A549 (cell line): ENCODE measurements around the gene ARMCX6. TPM values are rescaled to one million over a fixed set of nuclear protein-coding genes. Genes with fewer than 3 reads are reported as not detected.

Experiments used
- ATAC-seq, 2 experiments: fragments of 200-7000 bp in 1 of 2; fragments of >200 bp in 1 of 2; cut with Nextera tagmentation in 1 of 2; cut with Tn5 transposase in 1 of 2; 3 replicates each; pipeline versions ENCODE4 v1.8.0 to v1.9.1; 2018 to 2020; ENCODE audit warnings: mild to moderate bottlenecking in 1 of 2, moderate library complexity in 1 of 2
- CTCF ChIA-PET: fragments of 300-600 bp; sonication (Branson Sonifier 250); formaldehyde crosslinking; extraction: SDS; loops from one replicate; lab custom pipeline; 2021; ENCODE audit warnings: antibody characterized with exemption, inconsistent platforms; lab: Yijun Ruan, JAX
- POLR2A ChIA-PET: fragments of 350-600 bp; formaldehyde crosslinking; extraction: SDS; loops from one replicate; lab custom pipeline; 2021; ENCODE audit warnings: antibody characterized with exemption, inconsistent platforms; lab: Yijun Ruan, JAX
- DNase-seq, 2 experiments: peaks; one replicate each; pipeline versions ENCODE4 v3.0.0 to v3.0.0-alpha.2; 2011 to 2016; ENCODE audit warnings: low read depth in 1 of 2, low spot score in 1 of 2
- FAIRE-seq: peaks from 2 replicates; lab custom pipeline; 2011; peaks lifted over from hg19 to GRCh38; lab: Jason Lieb, UNC
- H3K27ac ChIP-seq, 2 experiments: fragments of >200 bp; sonication (Bioruptor Twin); formaldehyde crosslinking; 3 replicates each; pipeline ENCODE4 v1.5.1; 2016 to 2017
- H3K4me1 ChIP-seq: fragments of >200 bp; sonication (Bioruptor Twin); formaldehyde crosslinking; 3 replicates; pipeline ENCODE4 v1.6.1; 2016
- H3K4me2 ChIP-seq: fragments of >200 bp; sonication (Bioruptor Twin); formaldehyde crosslinking; 3 replicates; pipeline ENCODE4 v1.6.1; 2016
- H3K4me3 ChIP-seq: fragments of >200 bp; sonication (Bioruptor Twin); formaldehyde crosslinking; 3 replicates; pipeline ENCODE4 v1.5.1; 2016
- H3K9me3 ChIP-seq: fragments of >200 bp; sonication (Bioruptor Twin); formaldehyde crosslinking; 3 replicates; pipeline ENCODE4 v1.6.1; 2016
- BCL3 ChIP-seq: fragments of >200 bp; sonication (Bioruptor Twin); formaldehyde crosslinking; IDR thresholded peaks from 3 replicates; pipeline ENCODE4 v1.6.1; 2016
- BHLHE40 ChIP-seq: IDR thresholded peaks from 2 replicates; pipeline ENCODE4 v1.6.1; 2012; ENCODE audit warnings: low read depth, low read length, inconsistent platforms
- CBX8 ChIP-seq: fragments of 200-600 bp; sonication (generic); IDR thresholded peaks from 2 replicates; pipeline ENCODE4 v1.6.1; 2016
- CEBPB ChIP-seq, 2 experiments: fragments of >200 bp in 1 of 2; sonication (Bioruptor Twin) in 1 of 2; formaldehyde crosslinking in 1 of 2; IDR thresholded peaks; 2 replicates each; pipeline ENCODE4 v1.6.1; 2012 to 2016
- CHD2 ChIP-seq: fragments of 150-350 bp; IDR thresholded peaks from 2 replicates; pipeline ENCODE4 v1.6.1; 2014; ENCODE audit warnings: low read length; ENCODE audit not compliant: partially characterized antibody
- CTCF ChIP-seq: fragments of >200 bp; sonication (Bioruptor Twin); formaldehyde crosslinking; IDR thresholded peaks from 3 replicates; pipeline ENCODE4 v1.5.1; 2016
- EHMT2 ChIP-seq: fragments of 200-600 bp; sonication (generic); IDR thresholded peaks from 2 replicates; pipeline ENCODE4 v1.6.1; 2016; ENCODE audit warnings: antibody characterized with exemption, low read depth, mild to moderate bottlenecking, moderate library complexity
- EP300 ChIP-seq, 2 experiments: fragments of >200 bp; sonication (Bioruptor Twin); formaldehyde crosslinking; IDR thresholded peaks; 2 replicates in 1 of 2; 3 replicates in 1 of 2; pipeline ENCODE4 v1.6.1; 2016 to 2017
- ESRRA ChIP-seq: fragments of 150-350 bp; IDR thresholded peaks from 2 replicates; pipeline ENCODE4 v1.6.1; 2014; ENCODE audit warnings: mild to moderate bottlenecking, low read length, borderline replicate concordance
- FOXS1 ChIP-seq: fragments of 250-450 bp; sonication (Bioruptor Pico); IDR thresholded peaks from 2 replicates; pipeline ENCODE4 v1.5.0; 2020; ENCODE audit warnings: mild to moderate bottlenecking, moderate library complexity
- GATA3 ChIP-seq: IDR thresholded peaks from 2 replicates; pipeline ENCODE4 v1.6.1; 2012; ENCODE audit warnings: borderline replicate concordance
- HMGXB4 ChIP-seq: fragments of 250-450 bp; sonication (Bioruptor Pico); IDR thresholded peaks from 2 replicates; pipeline ENCODE4 v1.5.0; 2021; ENCODE audit warnings: mild to moderate bottlenecking, moderate library complexity, borderline replicate concordance
- HOXA7 ChIP-seq: fragments of 250-450 bp; sonication (Bioruptor Pico); IDR thresholded peaks from 2 replicates; pipeline ENCODE4 v1.5.0; 2020; ENCODE audit warnings: mild to moderate bottlenecking, moderate library complexity
- HOXB13 ChIP-seq: fragments of 250-450 bp; sonication (Bioruptor Pico); IDR thresholded peaks from 2 replicates; pipeline ENCODE4 v1.5.0; 2020; ENCODE audit warnings: low read depth, mild to moderate bottlenecking, moderate library complexity
- HOXB5 ChIP-seq: fragments of 250-450 bp; sonication (Bioruptor Pico); IDR thresholded peaks from 2 replicates; pipeline ENCODE4 v1.5.0; 2020; ENCODE audit warnings: mild to moderate bottlenecking, moderate library complexity
- KDM5A ChIP-seq: fragments of 200-600 bp; sonication (generic); IDR thresholded peaks from 2 replicates; pipeline ENCODE4 v1.6.1; 2016; ENCODE audit warnings: antibody characterized with exemption, mild to moderate bottlenecking
- MAZ ChIP-seq: fragments of 150-350 bp; IDR thresholded peaks from 2 replicates; pipeline ENCODE4 v1.6.1; 2014; ENCODE audit warnings: antibody characterized with exemption, low read depth, low read length, borderline replicate concordance
- NFE2L2 ChIP-seq: fragments of 150-350 bp; conservative IDR thresholded peaks from 2 replicates; pipeline ENCODE4 v1.6.1; 2014; ENCODE audit warnings: low read length
- NPAS2 ChIP-seq: fragments of 250-450 bp; sonication (Bioruptor Pico); IDR thresholded peaks from 2 replicates; pipeline ENCODE4 v1.8.0; 2022; ENCODE audit warnings: mild to moderate bottlenecking, moderate library complexity, borderline replicate concordance
- RAD21 ChIP-seq, 2 experiments: fragments of >200 bp in 1 of 2; sonication (Bioruptor Twin) in 1 of 2; formaldehyde crosslinking in 1 of 2; IDR thresholded peaks in 1 of 2; conservative IDR thresholded peaks in 1 of 2; 2 replicates in 1 of 2; 3 replicates in 1 of 2; pipeline ENCODE4 v1.6.1; 2012 to 2018; ENCODE audit warnings: inconsistent platforms in 1 of 2
- SMC3 ChIP-seq: fragments of >200 bp; sonication (Bioruptor Twin); formaldehyde crosslinking; IDR thresholded peaks from 3 replicates; pipeline ENCODE4 v1.6.1; 2018; ENCODE audit warnings: inconsistent platforms
- SREBF2 ChIP-seq: fragments of 450-650 bp; IDR thresholded peaks from 2 replicates; pipeline ENCODE4 v1.6.1; 2014; ENCODE audit warnings: mild to moderate bottlenecking, moderate library complexity
- TP53 ChIP-seq: fragments of 250-450 bp; sonication (Bioruptor Pico); IDR thresholded peaks from 2 replicates; pipeline ENCODE4 v1.5.0; 2021; ENCODE audit warnings: mild to moderate bottlenecking, moderate library complexity
- ZNF302 ChIP-seq: fragments of 250-450 bp; sonication (Bioruptor Pico); IDR thresholded peaks from 2 replicates; pipeline ENCODE4 v1.9.0; 2021; ENCODE audit warnings: inconsistent platforms, mild to moderate bottlenecking, moderate library complexity
- ZSCAN20 ChIP-seq: fragments of 250-450 bp; sonication (Bioruptor Pico); IDR thresholded peaks from 2 replicates; pipeline ENCODE4 v1.8.0; 2022; ENCODE audit warnings: mild to moderate bottlenecking, moderate library complexity
- WGBS: methylation state at CpG from one replicate; pipeline ENCODE4 v1.1.6; 2017; ENCODE audit errors: missing lambda C conversion rate; 5-methylcytosine and 5-hydroxymethylcytosine counted together
- polyA plus RNA-seq, 4 experiments: library from polyadenylated mRNA; depleted of rRNA in 3 of 4; stranded (reverse); fragments of >200 nt; fragmentation: RNase III in 1 of 4; extraction: RNeasy Plus Mini Kit Qiagen cat#74134 plus additional on column Dnase treatment in 1 of 4; gene quantifications; 2 replicates in 3 of 4; 3 replicates in 1 of 4; pipeline ENCODE4 v1.2.3, GENCODE V29; 2011 to 2017
- TF ChIP-seq, protein P1 (sequence below): fragments of 450-650 bp; IDR thresholded peaks from 2 replicates; pipeline ENCODE4 v1.6.1; 2014; ENCODE audit warnings: antibody characterized with exemption
- TF ChIP-seq, protein P2 (sequence below): IDR thresholded peaks from 2 replicates; pipeline ENCODE4 v1.6.1; 2012; ENCODE audit warnings: low read depth, borderline replicate concordance
- TF ChIP-seq, protein P3 (sequence below): IDR thresholded peaks from 2 replicates; pipeline ENCODE4 v1.6.1; 2012

ARMCX6 gene
- polyA plus RNA-seq, 2 of the 4 experiments (the other 2 are of a cell fraction) = 40.6 to 54.8 TPM

GRCh38 chrX:101639583-101639982 lies 21.8 kb upstream of the ARMCX6 start (continued):
- TF ChIP-seq ESRRA = no peak

DNA sequence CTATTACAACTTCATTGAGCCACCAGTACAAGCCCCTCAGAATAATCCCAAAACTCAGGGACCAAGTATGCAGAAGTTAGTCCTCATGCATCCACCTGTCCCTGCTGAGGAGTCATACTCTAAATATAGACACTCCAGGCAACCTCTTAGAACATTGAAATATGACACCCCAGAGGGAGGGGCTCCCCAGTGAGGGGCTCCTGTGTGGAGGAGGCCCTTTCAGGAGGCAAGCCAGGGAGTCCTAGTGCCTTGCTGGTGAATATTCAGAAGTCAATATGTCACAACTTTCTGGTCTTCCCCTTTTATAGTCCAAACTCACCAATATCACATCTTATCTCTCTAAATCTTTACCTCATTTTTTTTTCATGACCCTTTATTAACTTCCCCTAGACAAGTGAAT lies 1.6 kb upstream of the ARMCX6 start:
- ChIA-PET CTCF (no interaction called here), POLR2A (no interaction called here)
- Histone ChIP-seq H3K4me3 (no peak overlapping the region), H3K27ac (no peak overlapping the region), H3K4me2 (no peak overlapping the region), H3K9me3 (no peaks in the 10 kb centered on the region), H3K4me1 (peaks cover 9% of the 10 kb centered on the region; the same call in 2 of the 3 replicates)
- ATAC-seq (no peak), FAIRE-seq (no peak), DNase-seq (no peak)
- TF ChIP-seq CTCF = no peak
- TF ChIP-seq ZSCAN20 (CRISPR knock-in tag) = no peak
- no peak for TF ChIP-seq CBX8
- TF ChIP-seq SREBF2 = no peak
- TF ChIP-seq HOXB5 = no peak
- no peak for TF ChIP-seq HOXA7 (CRISPR knock-in tag)
- TF ChIP-seq BHLHE40 = no peak
- TF ChIP-seq RAD21 (conservative IDR thresholded peaks at IDR 0.05 in 1 of 2, IDR thresholded peaks at IDR 0.05 in 1 of 2) = no peak
- no peak for TF ChIP-seq NFE2L2
- no peak for TF ChIP-seq CEBPB (IDR thresholded peaks at IDR 0.05)
- TF ChIP-seq BCL3 = no peak
- TF ChIP-seq ESRRA = no peak
- no peak for TF ChIP-seq TP53
- TF ChIP-seq GATA3 = no peak
- no peak for TF ChIP-seq EHMT2

DNA sequence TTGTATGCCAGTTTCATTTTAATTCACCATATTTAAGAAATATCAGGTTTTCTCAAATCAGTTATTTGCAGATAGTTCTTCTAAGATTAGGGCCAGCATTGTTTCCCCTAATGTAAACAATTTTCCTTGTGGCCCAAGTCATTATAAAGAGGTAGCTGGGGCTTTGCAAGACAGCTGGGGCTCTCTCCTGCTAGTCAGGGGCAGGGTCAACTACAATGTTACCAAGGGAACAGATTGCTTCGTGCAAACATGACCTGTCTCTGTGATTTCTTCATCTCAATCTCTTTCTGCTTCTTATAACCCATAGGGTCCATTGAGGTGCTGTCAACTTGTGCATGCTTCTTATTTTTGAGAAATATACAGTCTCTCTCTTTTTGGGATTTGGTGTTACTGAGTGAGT lies 12.1 kb downstream of the ARMCX6 start:
- CTCF ChIA-PET = no interaction called here
- POLR2A ChIA-PET = no interaction called here
- Histone ChIP-seq H3K4me3 (no peak overlapping the region), H3K27ac (no peak overlapping the region), H3K4me1 (no peaks in the 10 kb centered on the region), H3K4me2 (no peak overlapping the region), H3K9me3 (no peaks in the 10 kb centered on the region)
- no peak for TF ChIP-seq CHD2
- TF ChIP-seq, protein P1, sequence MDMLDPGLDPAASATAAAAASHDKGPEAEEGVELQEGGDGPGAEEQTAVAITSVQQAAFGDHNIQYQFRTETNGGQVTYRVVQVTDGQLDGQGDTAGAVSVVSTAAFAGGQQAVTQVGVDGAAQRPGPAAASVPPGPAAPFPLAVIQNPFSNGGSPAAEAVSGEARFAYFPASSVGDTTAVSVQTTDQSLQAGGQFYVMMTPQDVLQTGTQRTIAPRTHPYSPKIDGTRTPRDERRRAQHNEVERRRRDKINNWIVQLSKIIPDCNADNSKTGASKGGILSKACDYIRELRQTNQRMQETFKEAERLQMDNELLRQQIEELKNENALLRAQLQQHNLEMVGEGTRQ = no peak
- no peak for TF ChIP-seq ESRRA
- no peak for TF ChIP-seq CEBPB (IDR thresholded peaks at IDR 0.05)
- TF ChIP-seq KDM5A = no peak
- no peak for TF ChIP-seq NPAS2 (CRISPR knock-in tag)
- no peak for TF ChIP-seq FOXS1
- no peak for TF ChIP-seq GATA3
- TF ChIP-seq HOXB13 = no peak
- no peak for TF ChIP-seq HOXB5
- TF ChIP-seq, protein P2, sequence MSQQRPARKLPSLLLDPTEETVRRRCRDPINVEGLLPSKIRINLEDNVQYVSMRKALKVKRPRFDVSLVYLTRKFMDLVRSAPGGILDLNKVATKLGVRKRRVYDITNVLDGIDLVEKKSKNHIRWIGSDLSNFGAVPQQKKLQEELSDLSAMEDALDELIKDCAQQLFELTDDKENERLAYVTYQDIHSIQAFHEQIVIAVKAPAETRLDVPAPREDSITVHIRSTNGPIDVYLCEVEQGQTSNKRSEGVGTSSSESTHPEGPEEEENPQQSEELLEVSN = no peak
- TF ChIP-seq, protein P3, sequence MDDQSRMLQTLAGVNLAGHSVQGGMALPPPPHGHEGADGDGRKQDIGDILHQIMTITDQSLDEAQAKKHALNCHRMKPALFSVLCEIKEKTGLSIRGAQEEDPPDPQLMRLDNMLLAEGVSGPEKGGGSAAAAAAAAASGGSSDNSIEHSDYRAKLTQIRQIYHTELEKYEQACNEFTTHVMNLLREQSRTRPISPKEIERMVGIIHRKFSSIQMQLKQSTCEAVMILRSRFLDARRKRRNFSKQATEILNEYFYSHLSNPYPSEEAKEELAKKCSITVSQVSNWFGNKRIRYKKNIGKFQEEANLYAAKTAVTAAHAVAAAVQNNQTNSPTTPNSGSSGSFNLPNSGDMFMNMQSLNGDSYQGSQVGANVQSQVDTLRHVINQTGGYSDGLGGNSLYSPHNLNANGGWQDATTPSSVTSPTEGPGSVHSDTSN = no peak
- no peak for TF ChIP-seq ZNF302 (CRISPR knock-in tag)
- no peak for TF ChIP-seq SMC3
- no peak for TF ChIP-seq MAZ
- no peak for TF ChIP-seq HMGXB4 (CRISPR knock-in tag)
- TF ChIP-seq HOXA7 (CRISPR knock-in tag) = no peak
- no peak for TF ChIP-seq EP300 (IDR thresholded peaks at IDR 0.05)
- WGBS = 0% methylated on average over 1 of the region's 1 CpG
- ATAC-seq (no peak), FAIRE-seq (no peak), DNase-seq (no peak)
